ENCODE results near the gene TGM2.

TGM2 gene

DNA sequence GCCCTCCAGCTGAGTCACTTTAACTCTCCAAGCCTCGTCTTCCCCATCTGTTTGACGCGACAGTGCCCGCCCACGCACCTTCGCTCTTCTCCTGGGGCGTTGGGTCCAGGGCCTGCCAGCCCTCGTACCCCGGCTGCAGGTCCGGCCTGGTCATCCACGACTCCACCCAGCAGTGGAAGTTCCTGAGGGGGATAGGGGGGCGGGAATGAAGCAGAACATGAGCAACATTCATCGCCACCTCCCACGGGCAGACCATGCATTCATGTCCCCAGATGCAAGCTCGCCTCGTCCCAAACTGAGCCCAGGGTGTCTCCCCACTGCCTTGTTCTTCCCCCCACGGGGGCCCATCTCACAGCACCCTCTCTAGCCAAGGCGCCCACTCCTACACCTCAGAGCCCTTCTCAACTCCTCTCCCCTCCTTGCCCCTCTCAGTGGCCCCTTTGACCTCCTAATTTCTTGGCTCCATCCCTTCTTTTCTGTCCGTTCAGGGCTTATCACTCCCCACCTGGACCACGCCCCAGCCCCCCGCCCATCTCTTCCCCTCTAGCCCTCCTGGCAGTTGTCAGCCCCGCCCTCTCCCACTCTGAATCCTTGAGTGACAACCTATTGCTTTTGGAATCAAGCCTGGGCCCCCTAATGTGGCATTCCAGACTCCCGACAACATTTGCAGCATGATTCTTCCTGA lies 23.7 kb downstream of the TGM2 start:
- Mint-ChIP-seq H3K4me3 (no peak overlapping the region), H3K36me3 (no peaks in the 10 kb centered on the region), H3K4me1 (ENCODE audit: low read depth) (no peaks in the 10 kb centered on the region), H3K27ac (no peak overlapping the region), H3K27me3 (peaks cover 3% of the 10 kb centered on the region), H3K9me3 (ENCODE audit: low read depth) (no peaks in the 10 kb centered on the region)

DNA sequence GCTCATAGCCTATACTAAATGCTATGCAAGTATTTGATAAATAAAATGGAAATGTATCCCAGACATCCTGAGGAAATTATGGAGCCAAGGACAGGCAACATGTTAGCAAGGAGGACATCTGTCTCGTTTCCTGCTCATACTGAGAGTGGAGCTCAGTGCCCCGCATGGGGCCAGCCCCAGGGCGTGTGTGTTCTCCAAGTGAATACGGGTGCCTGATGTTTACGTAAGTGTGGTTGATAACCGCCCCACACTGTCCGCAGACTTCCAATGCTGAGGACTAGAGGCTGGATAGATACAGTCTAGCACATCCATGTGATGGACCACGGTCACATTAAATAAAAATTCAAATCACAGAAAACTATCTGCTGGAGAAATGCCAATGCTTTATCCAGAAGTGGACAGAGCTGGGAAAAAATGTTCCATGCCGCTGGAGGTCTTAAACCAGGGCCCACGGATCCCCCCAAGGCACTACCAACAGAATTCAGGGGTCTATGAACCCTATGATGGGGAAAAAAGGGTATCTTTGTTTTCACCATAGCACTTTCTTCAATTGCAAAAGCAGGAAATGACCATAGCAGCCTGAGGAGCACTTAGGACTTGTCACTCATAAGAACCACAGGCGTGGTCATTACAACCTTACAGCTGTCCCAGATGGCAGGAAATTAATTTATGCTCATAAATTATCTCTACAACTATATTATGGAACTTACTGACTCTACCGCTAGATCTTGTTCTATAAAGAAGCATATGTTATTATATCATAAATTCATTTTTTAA lies 24.9 kb downstream of the TGM2 start:
- H3K4me3 Mint-ChIP-seq: no peak overlapping the region
- H3K36me3 Mint-ChIP-seq: no peaks in the 10 kb centered on the region
- peaks cover 1% of the 10 kb centered on the region for H3K27me3 Mint-ChIP-seq
- H3K4me1 Mint-ChIP-seq (ENCODE audit: low read depth): no peaks in the 10 kb centered on the region
- H3K9me3 Mint-ChIP-seq (ENCODE audit: low read depth): no peaks in the 10 kb centered on the region
- H3K27ac Mint-ChIP-seq: no peak overlapping the region

DNA sequence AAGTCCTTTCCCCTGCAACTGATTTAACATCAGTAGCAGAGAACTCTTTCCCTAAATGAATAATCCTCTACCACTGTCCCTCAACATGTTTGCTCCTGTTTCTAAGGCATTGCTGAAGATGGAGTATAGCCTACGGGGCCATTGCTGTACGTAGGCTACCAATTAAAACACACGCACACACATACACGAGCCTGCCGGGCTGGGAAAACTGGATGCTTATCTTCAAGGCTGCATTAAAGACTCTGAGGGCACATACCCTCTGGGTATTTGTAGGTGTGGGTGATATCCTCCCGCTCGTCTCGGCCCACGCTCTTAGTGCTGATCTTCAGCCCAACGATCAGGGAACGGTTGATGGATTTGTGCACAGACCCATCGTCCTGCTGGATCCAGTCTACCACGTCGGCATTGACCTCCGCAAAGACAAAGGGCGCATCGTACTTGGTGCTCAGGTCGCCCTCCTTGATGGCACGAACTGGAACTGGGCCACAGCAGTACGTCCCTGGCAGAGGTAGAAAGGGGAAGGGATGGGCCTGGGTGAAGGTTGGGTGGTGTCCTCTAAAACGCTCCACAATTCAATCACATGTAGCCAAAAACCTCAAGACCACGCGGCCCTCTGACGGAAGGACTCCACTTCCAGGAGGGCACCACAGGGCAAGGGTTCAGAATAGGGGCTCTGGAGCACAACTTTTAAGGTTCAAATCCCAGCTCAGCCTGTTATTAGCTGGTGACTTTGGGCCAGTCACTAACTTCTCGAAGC lies 25.7 kb downstream of the TGM2 start:
- Mint-ChIP-seq H3K27ac (no peak overlapping the region), H3K4me3 (no peak overlapping the region), H3K27me3 (peaks cover 1% of the 10 kb centered on the region), H3K9me3 (ENCODE audit: low read depth) (no peaks in the 10 kb centered on the region), H3K36me3 (no peaks in the 10 kb centered on the region), H3K4me1 (ENCODE audit: low read depth) (peaks cover 4% of the 10 kb centered on the region)

GRCh38 chr20:38138086-38138778 lies 26.8 kb downstream of the TGM2 start:
- H3K27ac Mint-ChIP-seq: no peak overlapping the region
- H3K9me3 Mint-ChIP-seq (ENCODE audit: low read depth): no peaks in the 10 kb centered on the region
- peaks cover 1% of the 10 kb centered on the region for H3K27me3 Mint-ChIP-seq
- H3K4me1 Mint-ChIP-seq (ENCODE audit: low read depth): peaks cover 6% of the 10 kb centered on the region
- no peaks in the 10 kb centered on the region for H3K36me3 Mint-ChIP-seq
- no peak overlapping the region for H3K4me3 Mint-ChIP-seq

GRCh38 chr20:38137441-38138037 lies 27.5 kb downstream of the TGM2 start:
- H3K4me3 Mint-ChIP-seq: no peak overlapping the region
- H3K9me3 Mint-ChIP-seq (ENCODE audit: low read depth): no peaks in the 10 kb centered on the region
- peaks cover 6% of the 10 kb centered on the region for H3K4me1 Mint-ChIP-seq (ENCODE audit: low read depth)
- H3K27me3 Mint-ChIP-seq: no peaks in the 10 kb centered on the region
- no peak overlapping the region for H3K27ac Mint-ChIP-seq
- H3K36me3 Mint-ChIP-seq: no peaks in the 10 kb centered on the region

GRCh38 chr20:38136421-38137245 lies 28.4 kb downstream of the TGM2 start:
- Mint-ChIP-seq H3K27me3 (no peaks in the 10 kb centered on the region), H3K27ac (no peak overlapping the region), H3K4me3 (no peak overlapping the region), H3K4me1 (ENCODE audit: low read depth) (peaks cover 6% of the 10 kb centered on the region), H3K9me3 (ENCODE audit: low read depth) (no peaks in the 10 kb centered on the region), H3K36me3 (no peaks in the 10 kb centered on the region)

- H3K4me1 Mint-ChIP-seq (ENCODE audit: low read depth): peaks cover 6% of the 10 kb centered on the region
- no peaks in the 10 kb centered on the region for H3K9me3 Mint-ChIP-seq (ENCODE audit: low read depth)
These were observed 29.2 kb downstream of the TGM2 start for GRCh38 chr20:38135651-38136420.

DNA sequence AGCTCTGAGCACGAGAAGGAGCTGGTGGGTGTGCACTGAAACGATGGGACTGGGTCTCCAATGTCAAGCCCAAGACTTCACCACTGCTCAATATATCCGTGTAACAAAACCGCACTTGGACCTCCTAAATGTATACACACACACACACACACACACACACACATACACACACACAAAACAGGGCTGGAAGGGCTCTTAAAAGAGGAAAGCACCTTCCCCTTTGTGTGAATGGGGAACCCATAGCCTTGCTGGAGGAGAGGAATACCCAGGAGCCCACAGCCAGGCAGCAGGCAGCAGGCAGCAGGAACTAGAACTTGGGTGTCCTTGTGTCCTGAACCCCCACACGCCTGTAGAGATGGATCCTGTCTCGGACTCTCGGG lies 29.8 kb downstream of the TGM2 start:
- Mint-ChIP-seq H3K4me1 (ENCODE audit: low read depth) (peaks cover 6% of the 10 kb centered on the region), H3K27ac (no peak overlapping the region), H3K9me3 (ENCODE audit: low read depth) (no peaks in the 10 kb centered on the region), H3K27me3 (no peaks in the 10 kb centered on the region), H3K36me3 (no peaks in the 10 kb centered on the region), H3K4me3 (no peak overlapping the region)

More at GRCh38 chr20:38135651-38136420, 29.2 kb downstream of the TGM2 start:
- Mint-ChIP-seq H3K27me3 (no peaks in the 10 kb centered on the region), H3K27ac (no peak overlapping the region), H3K4me3 (no peak overlapping the region), H3K36me3 (no peaks in the 10 kb centered on the region)

DNA sequence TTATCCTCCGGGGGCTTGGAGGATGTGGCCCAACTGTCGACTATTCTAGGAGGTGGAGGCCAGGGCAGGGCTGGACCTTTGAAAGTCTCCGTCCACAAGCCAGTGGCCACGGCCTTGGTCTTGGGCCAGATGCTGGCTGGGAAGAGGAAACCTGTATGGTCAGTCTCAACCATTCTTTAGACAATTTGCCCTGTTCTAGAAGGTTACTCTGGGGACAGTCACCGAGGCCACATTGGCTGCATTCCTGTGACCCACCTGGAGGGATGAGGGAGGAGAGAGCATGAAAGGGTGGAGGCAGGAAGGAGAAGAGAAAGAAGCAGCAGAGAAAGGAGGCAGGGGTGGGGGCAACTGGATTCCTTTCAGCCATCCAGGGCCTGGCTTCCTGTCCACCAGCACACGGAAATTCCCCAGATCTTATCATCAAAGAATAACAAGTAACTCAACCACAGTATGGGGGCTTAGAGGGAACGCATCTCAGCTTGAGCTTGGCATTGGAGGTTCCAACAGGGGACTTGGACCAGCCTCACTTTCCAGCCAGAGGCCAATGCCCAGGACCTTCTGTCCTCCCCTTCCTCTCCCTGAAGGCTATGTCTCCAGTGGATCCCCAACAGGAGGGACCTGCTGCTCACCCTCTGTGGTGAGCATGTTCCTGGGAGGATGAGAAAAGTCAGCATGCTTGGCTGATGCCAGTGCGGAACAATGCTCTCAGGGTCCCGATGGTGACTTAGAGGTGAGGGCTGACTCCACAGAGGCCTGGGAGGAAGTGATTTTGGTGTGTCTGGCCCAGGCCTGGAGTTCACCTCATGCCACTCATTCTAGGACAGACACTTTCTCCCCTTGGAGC lies 30.4 kb downstream of the TGM2 start:
- Mint-ChIP-seq H3K27ac (no peak overlapping the region), H3K36me3 (no peaks in the 10 kb centered on the region), H3K4me1 (ENCODE audit: low read depth) (peaks cover 6% of the 10 kb centered on the region), H3K27me3 (no peaks in the 10 kb centered on the region), H3K9me3 (ENCODE audit: low read depth) (no peaks in the 10 kb centered on the region), H3K4me3 (no peak overlapping the region)

DNA sequence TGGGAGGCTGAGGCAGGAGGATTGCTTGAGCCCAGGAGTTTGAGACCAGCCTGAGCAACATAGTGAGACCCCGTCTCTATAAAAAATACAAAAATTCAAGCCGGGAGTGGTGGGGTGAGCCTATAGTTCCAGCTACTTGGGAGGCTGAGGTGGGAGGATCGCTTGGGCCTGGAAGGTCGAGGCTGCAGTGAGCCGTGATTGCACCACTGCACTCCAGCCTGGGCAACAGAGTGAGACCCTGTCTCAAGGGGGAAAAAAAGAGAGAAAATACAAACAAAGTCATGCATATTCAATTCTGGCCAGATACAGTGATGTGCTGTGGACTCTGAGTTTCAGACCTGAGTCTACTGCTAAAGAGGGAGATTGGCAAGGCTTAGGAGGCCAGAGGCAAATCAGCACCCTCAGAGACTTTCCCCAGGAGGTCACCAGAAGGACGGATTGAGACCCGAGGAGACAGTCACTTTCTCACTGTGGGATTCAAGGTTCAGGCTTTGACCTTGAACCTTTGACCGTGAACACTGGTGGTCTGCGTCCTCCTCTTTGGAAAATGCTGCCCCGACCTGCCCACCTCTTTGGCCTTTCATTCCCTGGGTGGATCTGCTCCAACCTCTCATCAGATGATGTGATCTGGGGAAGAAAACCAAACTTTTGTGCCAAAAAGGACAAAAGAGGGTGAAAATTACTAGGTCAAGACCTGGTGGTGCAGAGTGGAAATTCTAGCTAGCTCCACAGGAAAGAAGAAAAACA lies 31.2 kb downstream of the TGM2 start:
- H3K27me3 Mint-ChIP-seq: no peaks in the 10 kb centered on the region
- peaks cover 6% of the 10 kb centered on the region for H3K4me1 Mint-ChIP-seq (ENCODE audit: low read depth)
- H3K9me3 Mint-ChIP-seq (ENCODE audit: low read depth): no peaks in the 10 kb centered on the region
- no peak overlapping the region for H3K27ac Mint-ChIP-seq
- no peak overlapping the region for H3K4me3 Mint-ChIP-seq
- no peaks in the 10 kb centered on the region for H3K36me3 Mint-ChIP-seq

- Mint-ChIP-seq H3K9me3 (ENCODE audit: low read depth) (no peaks in the 10 kb centered on the region), H3K27ac (no peak overlapping the region), H3K4me3 (no peak overlapping the region), H3K27me3 (no peaks in the 10 kb centered on the region), H3K4me1 (ENCODE audit: low read depth) (peaks cover 6% of the 10 kb centered on the region), H3K36me3 (no peaks in the 10 kb centered on the region)
These were observed 32.1 kb downstream of the TGM2 start for GRCh38 chr20:38132910-38133501.

Measured in activated naive CD8-positive, alpha-beta T cell (primary cell).